Caco-2 (cell line): ENCODE data around the gene E2F4. TPM values are rescaled to one million over a fixed set of nuclear protein-coding genes. Genes with fewer than 3 reads are reported as not detected.
A peak's percentile ranks its signal among the peaks of the same experiment; 100 is the strongest.

Experiments used
- BruUV-seq: library from RNA; stranded (reverse); fragments of 400-500 nt; replicated peaks from 2 replicates; lab custom pipeline; 2021; lab: Mats Ljungman, UMichigan
- CTCF ChIA-PET: fragments of 300-600 bp; sonication (Branson Sonifier 250); formaldehyde crosslinking; loops from one replicate; lab custom pipeline; 2022; ENCODE audit warnings: antibody characterized with exemption; lab: Charles Lee
- POLR2A ChIA-PET: fragments of 300-600 bp; sonication (Branson Sonifier 250); formaldehyde crosslinking; loops from one replicate; lab custom pipeline; 2022; ENCODE audit warnings: antibody characterized with exemption; lab: Charles Lee
- DNase-seq, 2 experiments: peaks; one replicate each; pipeline versions ENCODE4 v3.0.0 to v3.0.0-alpha.2; 2020 to 2022
- H3K27me3 ChIP-seq: replicated peaks from 2 replicates; pipeline ENCODE4 v1.6.0; 2011; ENCODE audit warnings: low read length; ENCODE audit not compliant: control insufficient read depth, insufficient read depth
- H3K36me3 ChIP-seq: 2 replicates; pipeline ENCODE4 v1.5.1; 2011; ENCODE audit warnings: low read length; ENCODE audit not compliant: control insufficient read depth, insufficient read depth
- H3K4me1 ChIP-seq: fragments of 250-450 bp; sonication (Bioruptor Pico); 2 replicates; pipeline ENCODE4 v1.5.1; 2020; ENCODE audit warnings: mild to moderate bottlenecking
- H3K4me3 ChIP-seq: 2 replicates; pipeline ENCODE4 v1.5.1; 2011; ENCODE audit warnings: low read depth, mild to moderate bottlenecking, control low read depth, low read length
- H3K9me3 ChIP-seq: fragments of 250-450 bp; sonication (Bioruptor Pico); 2 replicates; pipeline ENCODE4 v1.5.1; 2020; ENCODE audit warnings: mild to moderate bottlenecking, moderate library complexity
- H3K27ac Mint-ChIP-seq: one replicate; pipeline ENCODE4 v1.8.0; 2022; ENCODE audit warnings: mixed read lengths; ENCODE audit not compliant: unreplicated experiment
- H3K27me3 Mint-ChIP-seq: one replicate; pipeline ENCODE4 v1.8.0; 2022; ENCODE audit warnings: mixed read lengths; ENCODE audit not compliant: insufficient read depth, unreplicated experiment
- H3K36me3 Mint-ChIP-seq: one replicate; pipeline ENCODE4 v1.8.0; 2022; ENCODE audit warnings: mild to moderate bottlenecking, mixed read lengths; ENCODE audit not compliant: insufficient read depth, unreplicated experiment
- H3K4me1 Mint-ChIP-seq: one replicate; pipeline ENCODE4 v1.8.0; 2022; ENCODE audit warnings: low read depth, mixed read lengths; ENCODE audit not compliant: unreplicated experiment
- H3K4me3 Mint-ChIP-seq: one replicate; pipeline ENCODE4 v1.8.0; 2022; ENCODE audit warnings: mild to moderate bottlenecking, moderate library complexity, mixed read lengths; ENCODE audit not compliant: unreplicated experiment
- H3K9me3 Mint-ChIP-seq: one replicate; pipeline ENCODE4 v1.8.0; 2022; ENCODE audit warnings: mixed read lengths; ENCODE audit not compliant: unreplicated experiment
- CTCF ChIP-seq, 2 experiments: fragments of 200-600 bp in 1 of 2; IDR thresholded peaks; 1 replicate in 1 of 2; 2 replicates in 1 of 2; pipeline versions ENCODE4 v1.5.1 to v1.8.0; 2011 to 2022; ENCODE audit warnings: antibody characterized with exemption in 1 of 2, control low read depth in 1 of 2, inconsistent platforms in 1 of 2, low read depth in 1 of 2, low read length in 1 of 2, mild to moderate bottlenecking in 1 of 2, moderate library complexity in 1 of 2; ENCODE audit not compliant: insufficient read depth in 1 of 2, severe bottlenecking in 1 of 2, unreplicated experiment in 1 of 2
- intact Hi-C: fragments of 100-400 bp; cut with micrococcal nuclease; formaldehyde crosslinking; loops from one replicate; pipeline ENCODE4 v1.10.0; 2022; ENCODE audit not compliant: unreplicated experiment
- total RNA-seq: library from RNA; stranded (reverse); gene quantifications from 2 replicates; pipeline ENCODE4 v1.2.3, GENCODE V29; 2022

The E2F4 gene
- total RNA-seq, 1 experiment from 2014 or later: 115 TPM

GRCh38 chr16:67240506-67240905, 48.6 kb downstream of the E2F4 start:
- ChIA-PET CTCF (no interaction called here), POLR2A (interaction anchor here (0.9 kb wide), 1 partner anchor 14 kb away, joined by 5 read pairs; the partner anchor contains the start of gene TMEM208)
- H3K36me3 ChIP-seq: no peaks in the 10 kb centered on the region

GRCh38 chr16:67241008-67241900, 49.3 kb downstream of the E2F4 start:
- Histone ChIP-seq H3K27me3 (no peaks in the 10 kb centered on the region), H3K36me3 (no peaks in the 10 kb centered on the region), H3K9me3 (no peaks in the 10 kb centered on the region), H3K4me1 (peaks cover 42% of the 10 kb centered on the region), H3K4me3 (no peak overlapping the region)
- H3K27me3 Mint-ChIP-seq: no peaks in the 10 kb centered on the region
- POLR2A ChIA-PET: interaction anchor here (0.6 to 0.9 kb wide), 2 partner anchors 15 to 203 kb away, joined by 4 to 5 read pairs; partner anchors contain the start of gene TMEM208
- CTCF ChIA-PET: no interaction called here
- H3K36me3 Mint-ChIP-seq: peaks cover 41% of the 10 kb centered on the region
- H3K4me1 Mint-ChIP-seq: peaks cover 30% of the 10 kb centered on the region
- BruUV-seq: no TSS peak
- H3K4me3 Mint-ChIP-seq: peak overlapping the region; percentile 22
- intact Hi-C loops: no loop called here
- no peaks in the 10 kb centered on the region for H3K9me3 Mint-ChIP-seq
- H3K27ac Mint-ChIP-seq: peak overlapping the region; percentile 87
- DNase-seq: peak; percentile 71 to 78
- no peak for TF ChIP-seq CTCF (IDR thresholded peaks at IDR 0.05; ENCODE audit: insufficient read depth in 1 of 2, low read depth in 1 of 2, low read length in 1 of 2, severe bottlenecking in 1 of 2, unreplicated experiment in 1 of 2)

More at GRCh38 chr16:67240506-67240905, 48.6 kb downstream of the E2F4 start:
- no peak overlapping the region for H3K4me3 Mint-ChIP-seq
- no peaks in the 10 kb centered on the region for H3K9me3 ChIP-seq
- peaks cover 30% of the 10 kb centered on the region for H3K4me1 Mint-ChIP-seq
- H3K36me3 Mint-ChIP-seq: peaks cover 43% of the 10 kb centered on the region
- H3K27me3 Mint-ChIP-seq: no peaks in the 10 kb centered on the region
- no peak overlapping the region for H3K4me3 ChIP-seq
- no peak for TF ChIP-seq CTCF (IDR thresholded peaks at IDR 0.05; ENCODE audit: insufficient read depth in 1 of 2, low read depth in 1 of 2, low read length in 1 of 2, severe bottlenecking in 1 of 2, unreplicated experiment in 1 of 2)
- no TSS peak for BruUV-seq
- intact Hi-C loops: no loop called here
- DNase-seq: no peak
- H3K27ac Mint-ChIP-seq: peak overlapping the region; percentile 87
- H3K27me3 ChIP-seq: no peaks in the 10 kb centered on the region
- peaks cover 42% of the 10 kb centered on the region for H3K4me1 ChIP-seq
- no peaks in the 10 kb centered on the region for H3K9me3 Mint-ChIP-seq

GRCh38 chr16:67242138-67242730, 50.3 kb downstream of the E2F4 start:
- Mint-ChIP-seq H3K4me1 (peaks cover 31% of the 10 kb centered on the region), H3K27me3 (no peaks in the 10 kb centered on the region), H3K4me3 (no peak overlapping the region), H3K36me3 (peaks cover 41% of the 10 kb centered on the region), H3K27ac (peak overlapping the region; percentile 87), H3K9me3 (no peaks in the 10 kb centered on the region)
- intact Hi-C loops: no loop called here
- ChIA-PET CTCF (no interaction called here), POLR2A (no interaction called here)
- BruUV-seq: no TSS peak
- Histone ChIP-seq H3K36me3 (no peaks in the 10 kb centered on the region), H3K9me3 (no peaks in the 10 kb centered on the region), H3K27me3 (no peaks in the 10 kb centered on the region), H3K4me1 (peaks cover 42% of the 10 kb centered on the region), H3K4me3 (no peak overlapping the region)
- no peak for DNase-seq
- no peak for TF ChIP-seq CTCF (IDR thresholded peaks at IDR 0.05; ENCODE audit: insufficient read depth in 1 of 2, low read depth in 1 of 2, low read length in 1 of 2, severe bottlenecking in 1 of 2, unreplicated experiment in 1 of 2)
